Vagina (tissue), 2 donors: ENCODE measurements around the gene CCDC12.

Experiments used
- POLR2A ChIP-seq, 2 donors: fragments of 450-650 bp; IDR thresholded peaks; one replicate each; pipeline ENCODE4 v1.6.1; 2017; ENCODE audit warnings: antibody characterized with exemption in 2 of 2, mild to moderate bottlenecking in 2 of 2, moderate library complexity in 2 of 2
- TF ChIP-seq, protein P1 (sequence below), 3 experiments: fragments of 450-650 bp in 2 of 3; fragments of 200-600 bp in 1 of 3; sonication (generic) in 1 of 3; IDR thresholded peaks; one replicate each; pipeline ENCODE4 v1.5.1; 2017 to 2019; ENCODE audit warnings: antibody characterized with exemption in 3 of 3, mild to moderate bottlenecking in 2 of 3, moderate library complexity in 2 of 3

DNA sequence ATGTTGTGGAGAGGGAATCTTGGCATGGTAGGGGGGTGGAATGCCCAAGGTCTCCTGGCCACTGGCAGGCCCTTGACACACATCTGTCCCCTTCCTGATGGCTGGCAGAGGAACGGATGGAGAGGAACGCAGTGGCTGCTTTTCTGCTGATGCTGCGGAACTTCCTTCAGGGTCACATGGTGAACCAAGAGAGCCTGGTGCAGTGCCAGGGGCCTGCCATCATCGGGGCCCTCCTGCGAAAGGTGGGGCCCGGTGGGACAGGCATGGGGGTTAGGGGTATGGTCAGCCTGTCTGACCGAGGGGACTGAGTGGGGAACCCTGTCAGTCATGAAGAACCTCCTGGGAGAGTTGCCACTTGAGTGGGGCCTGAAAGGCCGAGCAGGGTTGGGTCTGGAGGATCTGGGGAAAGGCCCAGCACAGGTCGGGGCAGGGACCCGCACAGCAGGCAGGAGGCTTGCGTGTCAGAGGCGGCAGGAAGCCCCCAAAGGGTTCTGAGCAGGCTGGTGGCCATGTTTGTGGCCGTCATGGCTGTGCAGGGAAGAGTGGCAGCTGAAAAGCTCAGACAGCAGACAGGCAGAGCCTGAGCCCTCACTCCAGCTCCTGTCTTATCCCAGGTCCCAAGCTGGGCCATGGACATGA lies 21.0 kb upstream of the CCDC12 start:
- TF ChIP-seq, protein P1, sequence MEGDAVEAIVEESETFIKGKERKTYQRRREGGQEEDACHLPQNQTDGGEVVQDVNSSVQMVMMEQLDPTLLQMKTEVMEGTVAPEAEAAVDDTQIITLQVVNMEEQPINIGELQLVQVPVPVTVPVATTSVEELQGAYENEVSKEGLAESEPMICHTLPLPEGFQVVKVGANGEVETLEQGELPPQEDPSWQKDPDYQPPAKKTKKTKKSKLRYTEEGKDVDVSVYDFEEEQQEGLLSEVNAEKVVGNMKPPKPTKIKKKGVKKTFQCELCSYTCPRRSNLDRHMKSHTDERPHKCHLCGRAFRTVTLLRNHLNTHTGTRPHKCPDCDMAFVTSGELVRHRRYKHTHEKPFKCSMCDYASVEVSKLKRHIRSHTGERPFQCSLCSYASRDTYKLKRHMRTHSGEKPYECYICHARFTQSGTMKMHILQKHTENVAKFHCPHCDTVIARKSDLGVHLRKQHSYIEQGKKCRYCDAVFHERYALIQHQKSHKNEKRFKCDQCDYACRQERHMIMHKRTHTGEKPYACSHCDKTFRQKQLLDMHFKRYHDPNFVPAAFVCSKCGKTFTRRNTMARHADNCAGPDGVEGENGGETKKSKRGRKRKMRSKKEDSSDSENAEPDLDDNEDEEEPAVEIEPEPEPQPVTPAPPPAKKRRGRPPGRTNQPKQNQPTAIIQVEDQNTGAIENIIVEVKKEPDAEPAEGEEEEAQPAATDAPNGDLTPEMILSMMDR (IDR thresholded peaks at IDR 0.05), result no peak
- TF ChIP-seq POLR2A (IDR thresholded peaks at IDR 0.05), result no peak
